H1 (cell line): ENCODE measurements around the gene COPA. TPM values are rescaled to one million over a fixed set of nuclear protein-coding genes. Genes with fewer than 3 reads are reported as not detected.

Experiments
- CTCF ChIA-PET: fragments of 300-600 bp; sonication (Branson Sonifier 250); formaldehyde crosslinking; loops from one replicate; lab custom pipeline; 2021; ENCODE audit not compliant: partially characterized antibody; lab: Charles Lee
- POLR2A ChIA-PET: fragments of 300-600 bp; sonication (Branson Sonifier 250); formaldehyde crosslinking; loops from one replicate; lab custom pipeline; 2021; ENCODE audit warnings: inconsistent platforms; ENCODE audit not compliant: partially characterized antibody; lab: Charles Lee
- DNase-seq, 2 experiments: peaks; one replicate each; pipeline versions ENCODE4 v3.0.0 to v3.0.0-alpha.2; 2010 to 2022; ENCODE audit warnings: low spot score in 2 of 2, low read depth in 1 of 2, mixed read lengths in 1 of 2
- FAIRE-seq: peaks from 2 replicates; lab custom pipeline; 2011; peaks lifted over from hg19 to GRCh38; lab: Jason Lieb, UNC
- H2AFZ ChIP-seq: 2 replicates; pipeline ENCODE4 v1.8.1; 2012; ENCODE audit warnings: low read length, inconsistent platforms
- H2AK5ac ChIP-seq: 2 replicates; pipeline ENCODE4 v1.6.1; 2013; ENCODE audit warnings: low read depth, low read length
- H2BK120ac ChIP-seq: replicated peaks from 2 replicates; pipeline ENCODE3; 2013; ENCODE audit warnings: low read depth, low read length, inconsistent platforms
- H2BK12ac ChIP-seq: 2 replicates; pipeline ENCODE4 v1.6.1; 2013; ENCODE audit warnings: low read depth, low read length
- H2BK15ac ChIP-seq: 2 replicates; pipeline ENCODE4 v1.6.1; 2013; ENCODE audit warnings: low read length
- H2BK20ac ChIP-seq: 2 replicates; pipeline ENCODE4 v1.6.1; 2013; ENCODE audit warnings: low read length
- H2BK5ac ChIP-seq: 2 replicates; pipeline ENCODE4 v1.6.1; 2013; ENCODE audit warnings: low read depth, low read length
- H3K14ac ChIP-seq: 2 replicates; pipeline ENCODE4 v1.6.1; 2013; ENCODE audit warnings: inconsistent platforms; ENCODE audit not compliant: insufficient read length
- H3K18ac ChIP-seq: 2 replicates; pipeline ENCODE4 v1.6.1; 2013; ENCODE audit warnings: low read length; ENCODE audit errors: extremely low read depth
- H3K23ac ChIP-seq: 2 replicates; pipeline ENCODE4 v1.6.1; 2013; ENCODE audit warnings: inconsistent platforms; ENCODE audit not compliant: insufficient read length
- H3K23me2 ChIP-seq: 2 replicates; pipeline ENCODE4 v1.6.1; 2013; ENCODE audit warnings: low read depth, low read length
- H3K27ac ChIP-seq: 2 replicates; pipeline ENCODE4 v1.6.1; 2011; ENCODE audit warnings: low read depth, low read length, inconsistent platforms
- H3K27me3 ChIP-seq, 4 experiments: replicated peaks in 1 of 4; 1 replicate in 1 of 4; 2 replicates in 3 of 4; pipeline versions ENCODE4 v1.6.1 to v1.8.1; 2011 to 2013; ENCODE audit warnings: low read length in 3 of 4, mild to moderate bottlenecking in 3 of 4, inconsistent platforms in 2 of 4, mixed read lengths in 2 of 4, moderate library complexity in 1 of 4; ENCODE audit not compliant: control insufficient read depth in 3 of 4, insufficient read depth in 3 of 4; ENCODE audit errors: extremely low read depth in 1 of 4
- H3K36me3 ChIP-seq, 4 experiments: 2 replicates each; pipeline versions ENCODE4 v1.6.1 to v1.8.1; 2011 to 2013; ENCODE audit warnings: mild to moderate bottlenecking in 4 of 4, low read length in 3 of 4, moderate library complexity in 2 of 4, control low read depth in 1 of 4, inconsistent platforms in 1 of 4; ENCODE audit not compliant: insufficient read depth in 4 of 4, control insufficient read depth in 2 of 4
- H3K4ac ChIP-seq: replicated peaks from 2 replicates; pipeline ENCODE3; 2013; ENCODE audit warnings: low read length, low read depth, mixed read lengths, inconsistent platforms; ENCODE audit not compliant: insufficient read length
- H3K4me1 ChIP-seq, 4 experiments: replicated peaks in 1 of 4; 1 replicate in 1 of 4; 2 replicates in 3 of 4; pipeline versions ENCODE4 v1.6.1 to v1.8.1; 2011 to 2013; ENCODE audit warnings: low read length in 3 of 4, inconsistent platforms in 2 of 4, mixed read lengths in 1 of 4; ENCODE audit not compliant: insufficient read depth in 4 of 4, control insufficient read depth in 3 of 4
- H3K4me2 ChIP-seq, 2 experiments: 2 replicates each; pipeline versions ENCODE4 v1.6.1 to v1.8.1; 2011 to 2013; ENCODE audit warnings: low read depth in 2 of 2, low read length in 2 of 2, control low read depth in 1 of 2, inconsistent platforms in 1 of 2, mild to moderate bottlenecking in 1 of 2; ENCODE audit not compliant: insufficient read depth in 1 of 2
- H3K4me3 ChIP-seq, 4 experiments: fragments of 200-600, 300-600 bp in 1 of 4; sonication (generic), shearing (Covaris generic), sonication (Bioruptor Twin) in 1 of 4; 2 replicates each; pipeline versions ENCODE4 v1.5.1 to v1.8.1; 2011 to 2016; ENCODE audit warnings: low read length in 4 of 4, low read depth in 3 of 4, control low read depth in 2 of 4, inconsistent platforms in 2 of 4, mild to moderate bottlenecking in 2 of 4, mixed read lengths in 1 of 4, moderate library complexity in 1 of 4; ENCODE audit not compliant: insufficient read depth in 2 of 4; ENCODE audit errors: extremely low read depth in 1 of 4
- H3K56ac ChIP-seq: replicated peaks from 2 replicates; pipeline ENCODE3; 2013; ENCODE audit warnings: low read depth, mild to moderate bottlenecking, mixed read lengths, low read length, inconsistent platforms; ENCODE audit not compliant: insufficient read length
- H3K79me1 ChIP-seq: 2 replicates; pipeline ENCODE4 v1.6.1; 2013; ENCODE audit warnings: low read depth, low read length, control low read depth
- H3K79me2 ChIP-seq, 2 experiments: 2 replicates each; pipeline versions ENCODE4 v1.6.1 to v1.8.1; 2012 to 2013; ENCODE audit warnings: low read length in 2 of 2, mild to moderate bottlenecking in 2 of 2, inconsistent platforms in 1 of 2; ENCODE audit not compliant: insufficient read depth in 2 of 2, control insufficient read depth in 1 of 2
- H3K9ac ChIP-seq, 4 experiments: replicated peaks in 1 of 4; 1 replicate in 1 of 4; 2 replicates in 3 of 4; pipeline versions ENCODE4 v1.6.1 to v1.8.1; 2011 to 2013; ENCODE audit warnings: low read depth in 3 of 4, low read length in 3 of 4, control low read depth in 2 of 4, mild to moderate bottlenecking in 2 of 4, moderate library complexity in 2 of 4, inconsistent platforms in 1 of 4; ENCODE audit errors: extremely low read depth in 1 of 4
- H3K9me3 ChIP-seq, 2 experiments: 2 replicates each; pipeline versions ENCODE4 v1.6.1 to v1.8.1; 2012 to 2013; ENCODE audit warnings: mild to moderate bottlenecking in 2 of 2, moderate library complexity in 2 of 2, control low read depth in 1 of 2, inconsistent platforms in 1 of 2, low read depth in 1 of 2, low read length in 1 of 2, mixed read lengths in 1 of 2; ENCODE audit not compliant: insufficient read depth in 2 of 2
- H4K20me1 ChIP-seq, 2 experiments: replicated peaks in 1 of 2; 2 replicates each; pipeline versions ENCODE3 to v1.8.1; 2011 to 2013; ENCODE audit warnings: inconsistent platforms in 2 of 2, low read length in 2 of 2, mild to moderate bottlenecking in 1 of 2; ENCODE audit not compliant: insufficient read depth in 2 of 2, control insufficient read depth in 1 of 2
- H4K5ac ChIP-seq: 2 replicates; pipeline ENCODE4 v1.6.1; 2013; ENCODE audit warnings: low read length, low read depth, mixed read lengths, inconsistent platforms; ENCODE audit not compliant: insufficient read length
- H4K8ac ChIP-seq: 2 replicates; pipeline ENCODE4 v1.8.0; 2013; ENCODE audit warnings: mild to moderate bottlenecking, moderate library complexity, low read length, inconsistent platforms; ENCODE audit not compliant: insufficient read depth; ENCODE audit errors: extremely low read depth
- H4K91ac ChIP-seq: replicated peaks from 2 replicates; pipeline ENCODE3; 2013; ENCODE audit warnings: low read length, mixed read lengths, inconsistent platforms; ENCODE audit not compliant: insufficient read length
- BCL11A ChIP-seq, 2 experiments: IDR thresholded peaks; one replicate each; pipeline ENCODE4 v1.6.1; 2011; ENCODE audit warnings: low read depth in 2 of 2, low read length in 2 of 2, mild to moderate bottlenecking in 2 of 2
- CBX8 ChIP-seq: fragments of 300-800, 300-1000 bp; sonication (generic); IDR thresholded peaks from 2 replicates; pipeline ENCODE4 v1.7.1; 2016; ENCODE audit warnings: low read depth, low read length, borderline replicate concordance
- GABPA ChIP-seq: IDR thresholded peaks from 2 replicates; pipeline ENCODE4 v1.6.1; 2011; ENCODE audit warnings: mild to moderate bottlenecking, low read length, moderate library complexity, borderline replicate concordance; ENCODE audit not compliant: insufficient read depth
- RBBP5 ChIP-seq: IDR thresholded peaks from 2 replicates; pipeline ENCODE4 v1.7.1; 2012; ENCODE audit warnings: low read depth, mild to moderate bottlenecking, inconsistent platforms, low read length, moderate library complexity, borderline replicate concordance
- RNF2 ChIP-seq: fragments of 200-900, 300-1000 bp; sonication (generic); IDR thresholded peaks from 2 replicates; pipeline ENCODE4 v1.7.1; 2016; ENCODE audit warnings: borderline replicate concordance, low read depth, mild to moderate bottlenecking, antibody characterized with exemption, low read length; ENCODE audit not compliant: poor library complexity, severe bottlenecking; ENCODE audit errors: missing control alignments
- SP4 ChIP-seq: IDR thresholded peaks from 2 replicates; pipeline ENCODE4 v1.6.1; 2012; ENCODE audit warnings: low read length, inconsistent platforms
- SUZ12 ChIP-seq: fragments of 200-600 bp; sonication (generic); IDR thresholded peaks from 2 replicates; pipeline ENCODE4 v1.6.1; 2012; ENCODE audit warnings: mild to moderate bottlenecking, inconsistent platforms, low read length, moderate library complexity, mixed read lengths
- TBP ChIP-seq: IDR thresholded peaks from 2 replicates; pipeline ENCODE4 v1.6.1; 2011; ENCODE audit warnings: low read depth, low read length, improper control_type of control experiment
- TEAD4 ChIP-seq: IDR thresholded peaks from 2 replicates; pipeline ENCODE4 v1.6.1; 2012; ENCODE audit warnings: low read depth, low read length, inconsistent platforms, mixed read lengths
- ZNF274 ChIP-seq: IDR thresholded peaks from 2 replicates; pipeline ENCODE4 v1.7.0; 2012; ENCODE audit warnings: low read length, borderline replicate concordance; ENCODE audit errors: extremely low read depth
- WGBS, 2 experiments: shearing (Covaris generic) in 1 of 2; methylation state at CpG; one replicate each; pipeline versions ENCODE4 v1.1.6 to v1.1.7; 2013 to 2015; ENCODE audit warnings: low lambda C conversion rate in 2 of 2, mixed read lengths in 2 of 2, inconsistent platforms in 1 of 2, low coverage in 1 of 2, missing lambda C conversion rate in 1 of 2; ENCODE audit not compliant: insufficient replicate concordance in 2 of 2, insufficient coverage in 1 of 2, insufficient read length in 1 of 2; ENCODE audit errors: extremely low coverage in 1 of 2, missing lambda C conversion rate in 1 of 2; 5-methylcytosine and 5-hydroxymethylcytosine counted together
- polyA plus RNA-seq, 7 experiments: library from polyadenylated mRNA; depleted of rRNA in 3 of 7; stranded (reverse) in 5 of 7; unstranded in 2 of 7; fragments of >200 nt in 5 of 7; fragments of 200-250 nt in 2 of 7; gene quantifications; 1 replicate in 5 of 7; 2 replicates in 1 of 7; 4 replicates in 1 of 7; pipeline versions ENCODE4 v1.2.1 to v1.2.3, GENCODE V29; 2011 to 2013; ENCODE audit warnings: missing spikeins in 2 of 7, mixed read lengths in 2 of 7
- total RNA-seq: library from RNA; stranded (reverse); fragmentation: NEBNext Ultra II Directional; extraction: Animal tissue kit (Norgen Biotek cat#: 25700); gene quantifications from 2 replicates; pipeline ENCODE4 v1.2.1, GENCODE V29; 2021
- TF ChIP-seq, protein P1 (sequence below), 3 experiments: IDR thresholded peaks; 1 replicate in 2 of 3; 2 replicates in 1 of 3; pipeline versions ENCODE4 v1.5.1 to v1.6.1; 2011; ENCODE audit warnings: low read length in 3 of 3, mild to moderate bottlenecking in 3 of 3, inconsistent platforms in 2 of 3, low read depth in 1 of 3, moderate library complexity in 1 of 3; ENCODE audit not compliant: insufficient read depth in 1 of 3; ENCODE audit errors: control extremely low read depth in 1 of 3

COPA gene
- total and polyA plus RNA-seq, 2 of the 8 experiments (the other 6 are each of a cell fraction or from before 2014, with no cell fraction given): 78.2 to 115 TPM

DNA sequence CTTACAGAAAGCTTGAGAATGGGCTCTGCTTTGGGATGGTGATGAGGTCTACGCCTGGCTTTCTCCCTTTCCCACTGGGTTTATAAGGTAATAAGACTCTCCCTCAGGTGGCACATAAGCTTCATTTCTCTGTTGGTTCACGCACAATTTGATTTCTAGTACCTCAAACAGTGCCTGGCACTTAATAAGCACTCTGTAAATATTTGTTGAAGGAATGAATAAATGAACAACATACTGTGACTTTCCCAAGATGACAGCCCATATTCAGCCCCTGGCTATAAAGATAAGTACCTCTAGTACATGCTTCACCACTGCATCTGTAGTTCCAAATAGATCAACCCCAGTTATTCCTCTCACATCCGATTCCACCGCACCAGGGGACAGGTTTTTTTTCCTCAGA, 17.8 kb downstream of the COPA start:
- WGBS, 2 experiments: 91% methylated on average over 4 of the region's 4 CpGs; no CpG with 5 or more reads in 1 of the 2 experiments
- Histone ChIP-seq H3K4me3 (no peak overlapping the region), H4K91ac (no peak overlapping the region), H2BK15ac (no peak overlapping the region), H3K9ac (no peak overlapping the region), H4K20me1 (no peaks in the 10 kb centered on the region), H3K9me3 (no peaks in the 10 kb centered on the region), H2BK12ac (no peak overlapping the region), H3K23me2 (no peaks in the 10 kb centered on the region; the same call in 1 of the 2 replicates), H3K27me3 (no peaks in the 10 kb centered on the region), H4K8ac (no peak overlapping the region), H4K5ac (no peak overlapping the region), H3K14ac (no peak overlapping the region), H2BK5ac (no peak overlapping the region), H3K23ac (no peak overlapping the region), H3K79me2 (peaks cover 0 to 5% of the 10 kb centered on the region in 2 experiments; a peak in 2 of 4 replicates), H3K79me1 (no peaks in the 10 kb centered on the region; the same call in 1 of the 2 replicates), H3K56ac (no peak overlapping the region), H3K4ac (no peak overlapping the region), H2BK120ac (no peak overlapping the region), H2AK5ac (no peak overlapping the region), H3K4me1 (no peaks in the 10 kb centered on the region), H3K4me2 (no peak overlapping the region), H3K27ac (no peak overlapping the region), H3K36me3 (peaks cover 13 to 66% (median 31%) of the 10 kb centered on the region in 4 experiments), H2AFZ (no peak overlapping the region), H3K18ac (no peak overlapping the region), H2BK20ac (no peak overlapping the region)
- POLR2A ChIA-PET: interaction anchor here (1.9 kb wide), 1 partner anchor 9 kb away, joined by 9 read pairs; no protein-coding TSS in a partner anchor
- FAIRE-seq: no peak
- no peak for DNase-seq
- CTCF ChIA-PET: interaction anchor here (1.3 to 2.4 kb wide), 3 partner anchors 9 to 34 kb away, joined by 4 to 7 read pairs (median 7); no protein-coding TSS in a partner anchor
- no peak for TF ChIP-seq SP4
- no peak for TF ChIP-seq ZNF274
- no peak for TF ChIP-seq TEAD4
- no peak for TF ChIP-seq RBBP5
- no peak for TF ChIP-seq CBX8
- no peak for TF ChIP-seq BCL11A (IDR thresholded peaks at IDR 0.05; ENCODE audit: low read depth in 2 of 2, low read length in 2 of 2)
- no peak for TF ChIP-seq TBP
- TF ChIP-seq, protein P1, sequence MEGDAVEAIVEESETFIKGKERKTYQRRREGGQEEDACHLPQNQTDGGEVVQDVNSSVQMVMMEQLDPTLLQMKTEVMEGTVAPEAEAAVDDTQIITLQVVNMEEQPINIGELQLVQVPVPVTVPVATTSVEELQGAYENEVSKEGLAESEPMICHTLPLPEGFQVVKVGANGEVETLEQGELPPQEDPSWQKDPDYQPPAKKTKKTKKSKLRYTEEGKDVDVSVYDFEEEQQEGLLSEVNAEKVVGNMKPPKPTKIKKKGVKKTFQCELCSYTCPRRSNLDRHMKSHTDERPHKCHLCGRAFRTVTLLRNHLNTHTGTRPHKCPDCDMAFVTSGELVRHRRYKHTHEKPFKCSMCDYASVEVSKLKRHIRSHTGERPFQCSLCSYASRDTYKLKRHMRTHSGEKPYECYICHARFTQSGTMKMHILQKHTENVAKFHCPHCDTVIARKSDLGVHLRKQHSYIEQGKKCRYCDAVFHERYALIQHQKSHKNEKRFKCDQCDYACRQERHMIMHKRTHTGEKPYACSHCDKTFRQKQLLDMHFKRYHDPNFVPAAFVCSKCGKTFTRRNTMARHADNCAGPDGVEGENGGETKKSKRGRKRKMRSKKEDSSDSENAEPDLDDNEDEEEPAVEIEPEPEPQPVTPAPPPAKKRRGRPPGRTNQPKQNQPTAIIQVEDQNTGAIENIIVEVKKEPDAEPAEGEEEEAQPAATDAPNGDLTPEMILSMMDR (IDR thresholded peaks at IDR 0.05; ENCODE audit: control extremely low read depth in 1 of 3, insufficient read depth in 1 of 3, low read depth in 1 of 3, low read length in 3 of 3): no peak
- TF ChIP-seq SUZ12: no peak
- TF ChIP-seq RNF2: no peak
- TF ChIP-seq GABPA: no peak
